ENCODE measurements around the gene HSPA6. TPM values are rescaled to one million over a fixed set of nuclear protein-coding genes. Genes with fewer than 3 reads are reported as not detected.
"Not testable (repeated sequence)": the region's sequence is repeated elsewhere in the genome, so short reads cannot be mapped to it uniquely, and the experiment has no call there.

Gene HSPA6
- total RNA-seq, result 1.1 and 1.6 TPM in 2 replicates

GRCh38 chr1:161523817-161524741 is at the start of gene HSPA6:
Gene HSPA6 (plus strand): TSS chr1:161524540. CDS start chr1:161524659, 119 bp downstream.
- intact Hi-C loops (cut with micrococcal nuclease), result loop anchor here (1.0 kb wide), 1 partner anchor 7 kb away; no protein-coding TSS in a partner anchor

DNA sequence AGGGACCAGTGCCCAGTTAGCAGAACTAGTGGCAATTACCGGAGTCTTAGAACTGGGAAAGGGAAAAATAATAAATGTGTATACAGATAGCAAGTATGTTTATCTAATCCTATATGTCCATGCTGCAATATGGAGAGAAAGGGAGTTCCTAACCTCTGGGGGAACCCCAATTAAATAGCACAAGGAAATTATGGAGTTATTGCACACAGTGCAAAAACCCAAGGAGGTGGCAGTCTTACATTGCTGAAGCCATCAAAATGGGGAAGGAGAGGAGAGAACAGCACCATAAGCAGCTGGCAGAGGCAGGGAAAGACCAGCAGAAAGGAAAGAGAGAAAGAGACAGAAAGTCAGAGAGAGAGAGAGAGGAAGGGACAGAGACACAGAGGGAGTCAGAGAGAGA is 46.6 kb upstream of the HSPA6 start:
- intact Hi-C loops (cut with micrococcal nuclease), result not testable (repeated sequence)

GRCh38 chr1:161478985-161479384 is 45.4 kb upstream of the HSPA6 start:
- intact Hi-C loops (cut with micrococcal nuclease), result no loop called here

DNA sequence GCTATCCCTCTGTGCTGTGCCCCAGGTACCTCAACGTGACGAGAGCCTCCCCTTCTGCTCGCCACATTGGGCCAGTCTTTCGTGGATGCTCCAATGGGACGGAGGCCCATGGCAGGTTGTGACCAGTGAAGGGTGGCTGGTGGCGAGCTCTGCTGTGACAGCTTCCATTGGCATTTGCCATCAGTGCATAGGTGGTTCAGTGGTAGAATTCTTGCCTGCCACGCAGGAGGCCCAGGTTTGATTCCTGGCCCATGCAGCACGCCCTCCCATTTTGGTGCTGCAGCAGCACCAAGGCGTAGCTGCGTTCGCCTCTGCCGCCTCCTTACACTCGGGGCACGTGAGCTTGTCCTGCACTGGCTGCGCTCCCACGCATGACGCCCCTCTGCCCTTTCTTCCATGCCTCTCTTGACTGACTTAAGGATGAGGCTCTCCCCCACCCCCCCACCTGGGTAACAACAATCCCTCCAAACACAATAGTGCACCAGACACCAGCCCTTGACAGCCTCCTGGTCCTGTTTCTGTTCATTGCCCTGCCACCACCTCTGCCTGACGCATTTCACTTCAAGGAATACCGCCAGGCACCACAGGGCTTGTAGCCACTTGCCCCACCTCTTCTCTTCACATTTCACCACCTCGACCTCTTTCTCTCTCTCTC is 43.8 kb upstream of the HSPA6 start:
- intact Hi-C loops (cut with micrococcal nuclease), result loop anchor here (10.0 kb wide), 1 partner anchor 554 kb away; no protein-coding TSS in a partner anchor

- intact Hi-C loops (cut with micrococcal nuclease), result loop anchor here (10.0 kb wide), 1 partner anchor 553 kb away; no protein-coding TSS in a partner anchor
These were observed 42.5 kb upstream of the HSPA6 start for GRCh38 chr1:161481624-161482392.

DNA sequence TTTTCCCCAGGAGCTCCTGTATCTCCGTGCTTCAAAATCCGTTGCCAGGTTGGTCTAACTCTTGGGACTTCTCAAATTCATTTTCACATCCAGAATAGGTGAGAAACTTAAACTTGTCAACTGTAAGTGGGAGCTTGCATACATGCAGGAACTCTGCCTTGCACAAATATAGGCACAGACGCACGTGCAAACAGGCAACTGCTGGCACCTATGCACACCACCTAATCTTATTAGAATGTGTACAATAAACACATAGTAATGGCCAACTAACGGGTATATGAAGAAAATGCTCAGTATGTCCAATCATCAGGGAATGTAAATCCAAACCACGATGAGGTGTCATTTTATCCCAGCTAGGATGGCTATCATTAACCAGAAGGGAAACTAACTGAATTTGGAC is 41.7 kb upstream of the HSPA6 start:
- intact Hi-C loops (cut with micrococcal nuclease), result loop anchor here (10.0 kb wide), 1 partner anchor 552 kb away; no protein-coding TSS in a partner anchor

DNA sequence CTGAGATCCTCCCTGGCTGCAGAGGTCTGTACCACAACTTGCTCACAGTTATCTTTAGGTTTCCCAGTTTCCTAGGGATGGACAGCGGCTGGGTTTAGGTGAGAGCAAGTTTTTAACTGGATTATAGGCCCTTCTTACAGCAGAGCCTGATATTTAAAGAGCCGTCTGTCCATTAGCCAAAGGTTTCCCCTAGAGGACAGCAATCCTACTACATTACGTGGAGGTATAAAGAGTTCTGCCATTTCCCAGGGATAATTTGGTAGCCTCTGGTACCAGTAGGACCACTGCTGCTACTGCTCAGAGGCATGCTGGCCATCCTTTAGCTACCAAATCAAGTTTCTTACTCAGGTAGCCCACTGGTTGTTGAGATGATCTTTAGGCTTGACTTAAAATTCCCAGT is 41.0 kb upstream of the HSPA6 start:
- intact Hi-C loops (cut with micrococcal nuclease), result loop anchor here (10.0 kb wide), 1 partner anchor 551 kb away; no protein-coding TSS in a partner anchor

DNA sequence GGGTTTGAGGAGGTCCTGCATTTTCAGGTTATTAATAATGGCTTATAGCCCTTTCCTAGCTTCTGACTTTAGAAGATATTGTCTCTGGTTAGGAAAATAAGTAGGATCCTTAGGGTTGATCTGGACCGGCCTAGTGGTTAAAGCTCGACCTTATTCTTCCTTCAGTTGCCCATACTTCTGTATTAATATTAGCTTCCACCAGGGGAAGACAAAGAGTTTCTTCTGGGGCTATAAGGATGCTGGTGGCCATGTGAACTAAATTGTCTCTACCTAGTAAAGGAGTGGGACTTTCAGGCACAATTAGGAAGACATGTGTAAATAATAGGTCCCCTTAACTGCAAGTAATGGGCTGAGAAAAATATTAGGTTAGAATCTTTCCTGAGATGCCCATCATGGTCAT is 39.7 kb upstream of the HSPA6 start:
- intact Hi-C loops (cut with micrococcal nuclease), result loop anchor here (10.0 kb wide), 1 partner anchor 550 kb away; no protein-coding TSS in a partner anchor

DNA sequence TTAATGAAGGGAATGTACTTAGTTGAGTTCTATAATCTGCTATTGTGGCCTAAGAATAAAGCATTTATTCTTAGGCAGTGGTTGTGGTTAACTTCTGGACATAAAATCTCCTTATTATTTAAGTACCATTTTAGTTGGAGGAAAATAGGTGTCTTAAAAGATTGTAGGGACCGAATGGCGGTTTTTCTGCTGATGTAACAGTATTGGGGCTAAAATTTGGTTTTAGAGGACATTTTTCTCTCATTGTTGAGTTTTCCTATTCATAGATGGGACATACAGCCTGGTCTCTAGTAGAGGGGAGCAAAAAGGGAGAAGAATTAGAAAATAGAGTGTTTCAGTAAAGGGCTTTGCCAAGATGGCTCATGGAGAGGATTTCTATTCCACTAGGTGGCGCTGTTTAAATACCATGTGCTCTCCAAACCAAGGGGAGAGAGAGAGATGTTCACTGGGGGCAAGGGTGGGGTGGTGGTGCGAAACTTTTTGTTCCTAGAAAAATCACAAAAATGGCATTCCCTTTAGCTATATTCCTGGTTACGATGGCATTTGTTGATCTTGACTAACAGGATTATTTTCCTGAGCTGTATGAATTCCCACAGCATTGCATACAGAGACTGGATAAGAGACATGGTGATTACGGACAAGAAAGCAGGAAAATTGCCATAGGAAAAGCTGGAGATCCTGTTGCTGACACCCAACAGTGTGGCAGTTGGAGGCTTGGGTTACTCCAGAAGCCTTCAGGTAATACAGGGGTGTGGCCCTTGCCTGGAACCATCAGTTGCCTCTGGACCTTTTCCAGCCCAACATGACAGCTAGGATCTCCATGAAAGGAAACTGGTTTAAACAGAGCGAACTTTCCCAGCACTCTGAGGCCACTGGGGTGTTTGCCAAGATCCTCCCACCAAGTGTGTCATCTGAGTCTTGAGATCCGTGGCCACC is 37.3 kb upstream of the HSPA6 start:
- intact Hi-C loops (cut with micrococcal nuclease), result loop anchor here (1.0 to 10.0 kb wide), 4 partner anchors 44 to 548 kb away; no protein-coding TSS in a partner anchor

- intact Hi-C loops (cut with micrococcal nuclease), result no loop called here
These were observed 32.9 kb upstream of the HSPA6 start for GRCh38 chr1:161491472-161491871.

DNA sequence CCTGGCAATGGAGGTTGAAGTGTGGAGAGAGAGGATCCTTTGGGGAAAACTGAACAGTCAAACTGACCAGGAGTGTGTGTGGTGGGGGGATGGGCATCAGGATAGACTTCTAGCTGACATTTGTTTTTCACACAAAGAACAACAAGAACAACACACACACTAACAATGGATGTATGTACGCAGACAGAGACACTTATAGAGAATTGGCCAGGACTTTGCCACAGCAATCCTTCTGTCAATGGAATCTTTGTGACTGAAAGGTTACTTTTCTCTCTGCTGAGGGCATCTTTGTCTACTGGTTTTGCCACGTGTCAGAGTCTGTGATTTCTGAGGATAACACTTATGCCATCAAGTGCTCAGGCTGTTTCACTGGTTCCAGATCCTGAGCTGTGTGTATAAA is 31.5 kb upstream of the HSPA6 start:
- intact Hi-C loops (cut with micrococcal nuclease), result no loop called here

GRCh38 chr1:161494091-161494735 is 30.1 kb upstream of the HSPA6 start:
- intact Hi-C loops (cut with micrococcal nuclease), result no loop called here

DNA sequence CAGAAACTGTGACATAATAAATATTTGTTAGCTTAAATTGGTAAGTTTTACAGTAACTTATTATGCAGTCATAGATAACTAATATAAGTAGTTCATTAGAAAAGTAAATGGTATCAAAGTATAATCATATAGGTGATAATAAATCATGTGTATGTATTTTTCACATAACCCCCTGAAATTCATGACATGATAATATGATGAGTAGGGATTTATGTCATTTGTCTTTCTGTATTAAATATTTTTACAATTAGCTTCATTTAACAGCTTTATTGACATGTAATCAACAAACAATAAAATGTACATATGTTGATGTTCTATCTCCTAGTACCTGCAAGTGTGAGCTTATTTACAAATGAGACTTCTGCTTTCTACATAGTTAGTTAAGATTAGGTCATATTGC is 28.9 kb upstream of the HSPA6 start:
- intact Hi-C loops (cut with micrococcal nuclease), result no loop called here

GRCh38 chr1:161497961-161498360 is 26.4 kb upstream of the HSPA6 start:
- intact Hi-C loops (cut with micrococcal nuclease), result no loop called here

GRCh38 chr1:161498646-161499045 is 25.7 kb upstream of the HSPA6 start:
- intact Hi-C loops (cut with micrococcal nuclease), result no loop called here

DNA sequence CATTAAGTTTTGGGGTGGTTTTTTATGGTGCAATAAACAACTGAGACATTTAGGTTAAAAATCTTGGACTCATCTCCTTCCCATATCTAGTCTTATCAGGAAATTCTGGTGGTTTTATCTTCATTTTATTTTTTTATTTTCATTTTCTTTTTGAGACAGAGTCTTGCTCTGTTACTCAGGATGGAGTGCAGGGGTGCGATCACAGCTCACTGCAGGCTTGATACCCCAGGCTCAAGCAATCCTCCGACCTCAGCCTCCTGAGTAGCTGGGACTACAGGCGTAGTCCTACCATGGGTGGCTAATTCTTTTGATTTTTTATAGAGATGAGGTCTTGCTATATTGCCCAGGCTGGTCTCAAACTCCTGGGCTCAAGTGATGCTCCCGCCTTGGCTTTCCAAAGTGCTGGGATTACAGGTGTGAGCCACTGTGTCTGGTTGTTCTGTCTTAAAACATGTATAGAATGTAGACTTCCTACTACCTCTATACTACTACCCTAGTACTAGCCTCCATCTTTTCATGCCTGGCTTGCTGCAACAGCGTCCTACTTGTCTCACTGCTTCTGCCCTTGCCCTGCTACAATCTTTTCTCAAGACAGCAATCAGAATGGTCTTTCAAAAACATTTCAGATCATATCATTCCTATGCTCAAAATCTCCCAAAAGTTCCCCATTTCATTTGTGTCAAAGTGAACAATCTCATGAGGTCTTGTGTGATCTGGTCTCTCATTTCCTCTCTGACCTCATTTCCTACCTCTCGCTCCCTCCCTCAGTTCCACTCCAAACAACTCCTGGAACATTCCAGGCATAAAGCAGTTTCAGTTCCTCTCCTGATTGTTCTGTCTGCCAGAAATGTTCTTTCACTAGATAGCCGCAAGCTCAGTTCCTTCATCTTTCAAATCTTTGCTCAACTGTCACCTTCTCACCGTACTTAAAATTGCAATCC is 25.0 kb upstream of the HSPA6 start:
- intact Hi-C loops (cut with micrococcal nuclease), result no loop called here

GRCh38 chr1:161501234-161501633 is 23.1 kb upstream of the HSPA6 start:
- intact Hi-C loops (cut with micrococcal nuclease), result no loop called here

DNA sequence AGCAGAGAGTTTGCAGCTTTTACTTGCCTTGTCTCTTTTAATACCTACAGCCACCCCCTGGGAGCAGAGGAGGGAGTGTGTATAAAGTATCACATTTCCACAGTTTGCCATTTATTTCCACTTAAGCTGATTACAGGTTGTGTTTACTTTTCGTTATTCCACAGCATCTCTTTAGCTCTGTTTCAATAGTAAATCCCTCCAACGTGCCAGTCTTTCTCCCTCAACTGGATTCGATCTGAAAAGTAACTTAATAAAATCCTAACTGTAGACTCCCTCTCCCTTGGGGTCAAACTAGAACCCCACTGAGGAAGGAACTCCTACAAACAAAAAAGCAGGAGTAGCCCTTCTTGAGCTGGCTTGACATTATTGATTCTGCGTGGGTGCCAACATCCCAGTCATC is 22.2 kb upstream of the HSPA6 start:
- intact Hi-C loops (cut with micrococcal nuclease), result no loop called here
